ENCODE results near the gene NFIA. TPM values are rescaled to one million over a fixed set of nuclear protein-coding genes. Genes with fewer than 3 reads are reported as not detected.

NFIA gene
- total and polyA plus RNA-seq, 9 of the 15 experiments (the other 6 are each of a cell fraction or from before 2014, with no cell fraction given), result 5.3 to 24.9 (median 9.8) TPM

DNA sequence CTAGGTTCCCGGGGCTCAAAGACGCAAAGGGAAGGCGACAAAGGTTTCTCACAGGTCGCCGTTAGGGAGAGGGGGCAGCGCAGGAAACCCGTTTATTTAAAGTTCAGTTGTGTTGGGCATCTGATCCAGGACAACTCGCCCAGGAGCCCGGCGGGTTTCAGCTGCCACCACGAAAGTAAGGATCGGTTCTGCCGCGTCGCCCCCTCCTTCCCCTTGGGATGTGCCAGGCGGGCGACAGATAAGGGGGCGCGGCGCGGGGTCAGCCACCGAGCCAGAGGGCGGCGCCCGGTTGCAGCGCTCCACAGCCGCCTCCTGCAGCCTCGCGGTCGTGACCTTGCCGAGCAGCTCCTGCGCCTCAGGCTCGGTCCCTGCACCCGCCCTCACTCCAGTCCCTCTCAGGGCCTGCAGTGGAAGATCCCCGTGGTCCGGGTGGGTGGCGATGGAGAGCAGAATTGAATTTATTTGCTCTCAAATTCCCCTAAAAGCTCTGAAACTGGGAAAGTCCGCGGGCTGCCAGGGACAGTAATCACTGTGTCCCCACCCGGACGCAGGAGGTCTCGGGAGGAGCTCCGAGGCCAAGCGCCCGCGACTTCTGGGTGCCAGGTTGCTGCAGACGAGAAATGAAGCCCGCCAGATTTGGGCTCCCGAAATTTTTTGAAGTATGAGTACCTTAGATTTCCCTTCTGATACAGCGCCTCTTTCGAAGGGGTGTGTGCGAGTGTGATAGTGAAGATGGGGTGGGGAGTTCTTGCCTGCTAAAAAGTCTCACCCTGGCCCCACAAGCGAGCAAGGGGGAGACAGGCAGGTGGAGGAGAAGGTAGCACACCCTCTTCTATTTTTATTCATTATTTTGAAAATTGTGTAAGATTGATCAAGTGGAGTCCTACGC is 28.4 kb upstream of the NFIA start (continued):
- TF ChIP-seq SPI1 (IDR thresholded peaks at IDR 0.05; ENCODE audit: borderline replicate concordance, low read depth, low read length) (no peak), RBM17 (IDR thresholded peaks at IDR 0.05; ENCODE audit: borderline replicate concordance, low read depth, low read length) (no peak), TFE3 (CRISPR knock-in tag; IDR thresholded peaks at IDR 0.05) (no peak), POLR2B (IDR thresholded peaks at IDR 0.05; ENCODE audit: low read depth, partially characterized antibody) (no peak), KLF1 (tag; IDR thresholded peaks at IDR 0.05) (peak; percentile 64; the same call in 1 of the 2 replicates), NCOA4 (IDR thresholded peaks at IDR 0.05; ENCODE audit: partially characterized antibody) (no peak), FOXK2 (conservative IDR thresholded peaks at IDR 0.05 in 1 of 2, IDR thresholded peaks at IDR 0.05 in 1 of 2; ENCODE audit: low read depth in 2 of 2) (no peak), CHD1 (IDR thresholded peaks at IDR 0.05; ENCODE audit: low read length) (no peak), HLTF (IDR thresholded peaks at IDR 0.05) (no peak), NFE2 (IDR thresholded peaks at IDR 0.05; ENCODE audit: low read depth) (0 out of 2 replicates have a peak, but pooled peaks have one; percentile 2), ZFX (CRISPR knock-in tag; IDR thresholded peaks at IDR 0.05) (peak; percentile 41), KDM1A (IDR thresholded peaks at IDR 0.05) (no peak), E2F6 (IDR thresholded peaks at IDR 0.05; ENCODE audit: borderline replicate concordance in 1 of 2, extremely low read depth in 1 of 2, insufficient read depth in 1 of 2, insufficient read length in 1 of 2, low read depth in 1 of 2, low read length in 1 of 2, poor library complexity in 1 of 2, severe bottlenecking in 1 of 2) (peak; percentile 48 to 57), ZNF134 (CRISPR knock-in tag; conservative IDR thresholded peaks at IDR 0.05) (no peak), MBD2 (IDR thresholded peaks at IDR 0.05; ENCODE audit: borderline replicate concordance, low read depth) (no peak), RFX1 (IDR thresholded peaks at IDR 0.05) (no peak), CBFA2T3 (IDR thresholded peaks at IDR 0.05) (peak; percentile 27), NONO (IDR thresholded peaks at IDR 0.05; ENCODE audit: low read depth in 2 of 2, low read length in 1 of 2) (no peak), GTF2F1 (IDR thresholded peaks at IDR 0.05; ENCODE audit: low read depth, low read length) (0 out of 2 replicates have a peak, but pooled peaks have one; percentile 31), PTBP1 (IDR thresholded peaks at IDR 0.05; ENCODE audit: low read depth, low read length) (no peak), POLR2A (conservative IDR thresholded peaks at IDR 0.05) (peak; percentile 31; the same call in 1 of the 2 replicates), ZFP1 (CRISPR knock-in tag; IDR thresholded peaks at IDR 0.05) (no peak), NR2C2 (CRISPR knock-in tag; IDR thresholded peaks at IDR 0.05) (peak; percentile 18; the same call in 1 of the 2 replicates), NR2C2 (tag; IDR thresholded peaks at IDR 0.05) (peak; percentile 89), KAT2B (IDR thresholded peaks at IDR 0.05; ENCODE audit: low read depth, low read length) (no peak), SREBF1 (IDR thresholded peaks at IDR 0.05; ENCODE audit: borderline replicate concordance, low read depth, low read length) (no peak), SIX5 (IDR thresholded peaks at IDR 0.05; ENCODE audit: borderline replicate concordance in 1 of 2, insufficient read depth in 1 of 2, low read depth in 1 of 2, low read length in 2 of 2) (no peak), HDAC1 (IDR thresholded peaks at IDR 0.05) (peak in 1 of 2 experiments; percentile 64; a peak in 2 of 4 replicates)
